Neural cell (in vitro differentiated cells): ENCODE measurements around the gene ZSWIM6. TPM values are rescaled to one million over a fixed set of nuclear protein-coding genes. Genes with fewer than 3 reads are reported as not detected.

ENCODE experiments used
- H2AFZ ChIP-seq: fragments of 200-600, 300-800 bp; sonication (generic), shearing (Covaris generic); 2 replicates; pipeline ENCODE4 v1.6.0; 2014; ENCODE audit warnings: low read depth, mild to moderate bottlenecking, antibody characterized with exemption, low read length, moderate library complexity
- H3F3A ChIP-seq: fragments of 200-600 bp; shearing (Covaris generic); 2 replicates; pipeline ENCODE4 v1.6.1; 2016; ENCODE audit warnings: mild to moderate bottlenecking, moderate library complexity, mixed read lengths, antibody characterized with exemption, low read length; ENCODE audit not compliant: insufficient read depth, poor library complexity, severe bottlenecking
- H3K27ac ChIP-seq: fragments of 200-600, 300-800 bp; sonication (generic), shearing (Covaris generic); 2 replicates; pipeline ENCODE4 v1.5.1; 2014; ENCODE audit warnings: mild to moderate bottlenecking, low read length, moderate library complexity
- H3K27me3 ChIP-seq: fragments of 300-800, 200-600 bp; sonication (generic), shearing (Covaris generic); 2 replicates; pipeline ENCODE4 v1.6.0; 2014; ENCODE audit warnings: mild to moderate bottlenecking, low read depth, low read length, moderate library complexity; ENCODE audit not compliant: insufficient read depth
- H3K36me3 ChIP-seq: fragments of 300-800, 200-600 bp; sonication (generic), shearing (Covaris generic); 2 replicates; pipeline ENCODE4 v1.5.1; 2014; ENCODE audit warnings: mild to moderate bottlenecking, antibody characterized with exemption, low read length, moderate library complexity; ENCODE audit not compliant: insufficient read depth
- H3K4me2 ChIP-seq: fragments of 300-800, 200-600 bp; sonication (generic), shearing (Covaris generic); 2 replicates; pipeline ENCODE4 v1.6.0; 2014; ENCODE audit warnings: mild to moderate bottlenecking, low read length
- H3K4me3 ChIP-seq: fragments of 300-800, 200-600 bp; sonication (generic), shearing (Covaris generic); 2 replicates; pipeline ENCODE4 v1.5.1; 2014; ENCODE audit warnings: mild to moderate bottlenecking, low read length, moderate library complexity
- H3K79me2 ChIP-seq: fragments of 200-600 bp; shearing (Covaris generic); replicated peaks from 2 replicates; pipeline ENCODE4 v1.6.0; 2014; ENCODE audit warnings: mild to moderate bottlenecking, low read length, moderate library complexity; ENCODE audit not compliant: insufficient read depth
- H3K9ac ChIP-seq: fragments of 300-800, 200-600 bp; sonication (generic), shearing (Covaris generic); 2 replicates; pipeline ENCODE4 v1.6.1; 2016; ENCODE audit warnings: mild to moderate bottlenecking, low read length, mixed read lengths
- H3K9me2 ChIP-seq: fragments of 200-600 bp; shearing (Covaris generic); 2 replicates; pipeline ENCODE4 v1.6.1; 2016; ENCODE audit warnings: mild to moderate bottlenecking, low read length, mixed read lengths; ENCODE audit not compliant: insufficient read depth
- H3K9me3 ChIP-seq: fragments of 200-600, 300-800 bp; sonication (generic), shearing (Covaris generic); 2 replicates; pipeline ENCODE4 v1.6.1; 2016; ENCODE audit warnings: mild to moderate bottlenecking, mixed run types, low read length, moderate library complexity, mixed read lengths
- H4K20me1 ChIP-seq: fragments of 200-600 bp; shearing (Covaris generic); 2 replicates; pipeline ENCODE4 v1.6.1; 2016; ENCODE audit warnings: mild to moderate bottlenecking, mixed run types; ENCODE audit not compliant: insufficient read depth
- EP300 ChIP-seq: fragments of 450-650 bp; conservative IDR thresholded peaks from 2 replicates; pipeline ENCODE4 v1.6.1; 2014; ENCODE audit warnings: antibody characterized with exemption, mild to moderate bottlenecking, moderate library complexity; ENCODE audit not compliant: poor library complexity, severe bottlenecking
- EZH2 ChIP-seq: fragments of 200-600, 300-800 bp; shearing (Covaris generic), sonication (generic); IDR thresholded peaks from 2 replicates; pipeline ENCODE4 v1.6.1; 2014; ENCODE audit warnings: antibody characterized with exemption, low read length, borderline replicate concordance, mild to moderate bottlenecking; ENCODE audit not compliant: insufficient read depth, poor library complexity, severe bottlenecking
- MXI1 ChIP-seq: fragments of 450-650 bp; conservative IDR thresholded peaks from 2 replicates; pipeline ENCODE4 v1.6.1; 2014; ENCODE audit warnings: antibody characterized with exemption, mild to moderate bottlenecking; ENCODE audit not compliant: poor library complexity, severe bottlenecking
- POLR2AphosphoS5 ChIP-seq: IDR thresholded peaks from 2 replicates; pipeline ENCODE4 v1.6.1; 2012
- RAD21 ChIP-seq: fragments of 450-650 bp; conservative IDR thresholded peaks from 2 replicates; pipeline ENCODE4 v1.6.1; 2014; ENCODE audit warnings: antibody characterized with exemption, mild to moderate bottlenecking, moderate library complexity
- SMC3 ChIP-seq: fragments of 450-650 bp; conservative IDR thresholded peaks from 2 replicates; pipeline ENCODE4 v1.6.1; 2014; ENCODE audit warnings: antibody characterized with exemption, mild to moderate bottlenecking, moderate library complexity; ENCODE audit not compliant: poor library complexity
- TAF1 ChIP-seq: IDR thresholded peaks from 2 replicates; pipeline ENCODE4 v1.6.1; 2012; ENCODE audit warnings: low read depth
- polyA plus RNA-seq: library from polyadenylated mRNA; depleted of rRNA; stranded (reverse); fragments of >200 nt; gene quantifications from 2 replicates; pipeline ENCODE4 v1.2.3, GENCODE V29; 2014
- TF ChIP-seq, protein P1 (sequence below): fragments of 450-650 bp; IDR thresholded peaks from 2 replicates; pipeline ENCODE4 v1.5.1; 2014; ENCODE audit warnings: antibody characterized with exemption, mild to moderate bottlenecking, moderate library complexity; ENCODE audit not compliant: poor library complexity, severe bottlenecking
- TF ChIP-seq, protein P2 (sequence below): IDR thresholded peaks from 2 replicates; pipeline ENCODE4 v1.6.1; 2012; ENCODE audit warnings: borderline replicate concordance

Gene ZSWIM6
- polyA plus RNA-seq, 1 donor from 2014 or later = 43.6 TPM

DNA sequence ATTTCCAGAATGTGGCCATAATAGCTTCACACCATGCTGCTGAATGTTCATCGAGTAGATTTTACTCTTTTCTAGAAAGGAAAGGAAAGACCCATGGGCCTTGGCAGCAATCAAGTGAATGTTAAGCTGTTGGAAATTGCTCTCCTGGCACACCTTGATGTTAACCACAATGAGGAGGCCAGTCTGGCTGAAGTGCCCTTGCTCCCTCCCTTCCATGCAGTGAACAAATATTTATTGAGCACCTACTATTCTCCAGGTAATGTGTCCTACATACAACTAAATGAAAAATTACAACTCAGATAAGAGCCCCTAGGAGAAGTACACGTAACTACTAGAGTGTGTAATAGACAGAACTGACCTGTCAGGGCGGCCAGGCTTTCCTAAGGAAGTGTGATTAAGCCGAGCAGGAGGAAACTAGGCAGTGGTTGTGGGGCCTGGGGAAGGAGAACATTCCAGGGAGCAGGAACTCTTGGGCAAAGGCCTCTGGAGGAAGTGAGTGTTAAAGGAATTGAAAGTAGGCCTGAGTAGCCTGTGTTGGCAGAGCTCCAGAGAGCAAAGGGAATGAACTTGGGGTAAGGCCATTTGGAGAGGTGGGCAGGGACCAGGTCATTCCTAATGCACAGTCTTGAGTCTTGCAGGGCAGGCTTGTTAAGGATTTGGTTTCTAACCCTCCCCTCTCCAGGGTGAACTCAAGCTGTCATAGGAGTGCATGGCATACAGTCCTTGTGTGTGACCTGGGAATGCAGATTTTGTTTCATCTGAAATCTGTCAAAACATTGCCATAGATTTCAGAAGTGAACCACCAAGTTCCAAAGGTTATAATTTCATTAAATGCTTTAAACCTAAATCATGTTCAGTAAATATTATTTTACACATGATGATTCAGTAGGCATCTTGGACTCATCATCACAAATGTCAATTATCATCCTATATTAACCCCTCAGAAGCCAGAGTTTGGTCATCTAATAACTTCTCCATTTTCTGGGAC lies 9.0 kb upstream of the ZSWIM6 start:
- H2AFZ ChIP-seq = no peak overlapping the region
- no peak overlapping the region for H3K27ac ChIP-seq
- H3K4me3 ChIP-seq = no peak overlapping the region
- H3K36me3 ChIP-seq = no peaks in the 10 kb centered on the region
- TF ChIP-seq EZH2 (no peak), TAF1 (no peak), POLR2AphosphoS5 (no peak), RAD21 (no peak), EP300 (no peak), SMC3 (no peak), MXI1 (no peak)
- TF ChIP-seq, protein P1, sequence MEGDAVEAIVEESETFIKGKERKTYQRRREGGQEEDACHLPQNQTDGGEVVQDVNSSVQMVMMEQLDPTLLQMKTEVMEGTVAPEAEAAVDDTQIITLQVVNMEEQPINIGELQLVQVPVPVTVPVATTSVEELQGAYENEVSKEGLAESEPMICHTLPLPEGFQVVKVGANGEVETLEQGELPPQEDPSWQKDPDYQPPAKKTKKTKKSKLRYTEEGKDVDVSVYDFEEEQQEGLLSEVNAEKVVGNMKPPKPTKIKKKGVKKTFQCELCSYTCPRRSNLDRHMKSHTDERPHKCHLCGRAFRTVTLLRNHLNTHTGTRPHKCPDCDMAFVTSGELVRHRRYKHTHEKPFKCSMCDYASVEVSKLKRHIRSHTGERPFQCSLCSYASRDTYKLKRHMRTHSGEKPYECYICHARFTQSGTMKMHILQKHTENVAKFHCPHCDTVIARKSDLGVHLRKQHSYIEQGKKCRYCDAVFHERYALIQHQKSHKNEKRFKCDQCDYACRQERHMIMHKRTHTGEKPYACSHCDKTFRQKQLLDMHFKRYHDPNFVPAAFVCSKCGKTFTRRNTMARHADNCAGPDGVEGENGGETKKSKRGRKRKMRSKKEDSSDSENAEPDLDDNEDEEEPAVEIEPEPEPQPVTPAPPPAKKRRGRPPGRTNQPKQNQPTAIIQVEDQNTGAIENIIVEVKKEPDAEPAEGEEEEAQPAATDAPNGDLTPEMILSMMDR = no peak
- TF ChIP-seq, protein P2, sequence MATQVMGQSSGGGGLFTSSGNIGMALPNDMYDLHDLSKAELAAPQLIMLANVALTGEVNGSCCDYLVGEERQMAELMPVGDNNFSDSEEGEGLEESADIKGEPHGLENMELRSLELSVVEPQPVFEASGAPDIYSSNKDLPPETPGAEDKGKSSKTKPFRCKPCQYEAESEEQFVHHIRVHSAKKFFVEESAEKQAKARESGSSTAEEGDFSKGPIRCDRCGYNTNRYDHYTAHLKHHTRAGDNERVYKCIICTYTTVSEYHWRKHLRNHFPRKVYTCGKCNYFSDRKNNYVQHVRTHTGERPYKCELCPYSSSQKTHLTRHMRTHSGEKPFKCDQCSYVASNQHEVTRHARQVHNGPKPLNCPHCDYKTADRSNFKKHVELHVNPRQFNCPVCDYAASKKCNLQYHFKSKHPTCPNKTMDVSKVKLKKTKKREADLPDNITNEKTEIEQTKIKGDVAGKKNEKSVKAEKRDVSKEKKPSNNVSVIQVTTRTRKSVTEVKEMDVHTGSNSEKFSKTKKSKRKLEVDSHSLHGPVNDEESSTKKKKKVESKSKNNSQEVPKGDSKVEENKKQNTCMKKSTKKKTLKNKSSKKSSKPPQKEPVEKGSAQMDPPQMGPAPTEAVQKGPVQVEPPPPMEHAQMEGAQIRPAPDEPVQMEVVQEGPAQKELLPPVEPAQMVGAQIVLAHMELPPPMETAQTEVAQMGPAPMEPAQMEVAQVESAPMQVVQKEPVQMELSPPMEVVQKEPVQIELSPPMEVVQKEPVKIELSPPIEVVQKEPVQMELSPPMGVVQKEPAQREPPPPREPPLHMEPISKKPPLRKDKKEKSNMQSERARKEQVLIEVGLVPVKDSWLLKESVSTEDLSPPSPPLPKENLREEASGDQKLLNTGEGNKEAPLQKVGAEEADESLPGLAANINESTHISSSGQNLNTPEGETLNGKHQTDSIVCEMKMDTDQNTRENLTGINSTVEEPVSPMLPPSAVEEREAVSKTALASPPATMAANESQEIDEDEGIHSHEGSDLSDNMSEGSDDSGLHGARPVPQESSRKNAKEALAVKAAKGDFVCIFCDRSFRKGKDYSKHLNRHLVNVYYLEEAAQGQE = no peak
- no peaks in the 10 kb centered on the region for H3F3A ChIP-seq
- H3K27me3 ChIP-seq = no peaks in the 10 kb centered on the region
- no peak overlapping the region for H3K4me2 ChIP-seq
- no peaks in the 10 kb centered on the region for H3K9me2 ChIP-seq
- H3K9me3 ChIP-seq = no peaks in the 10 kb centered on the region
- no peaks in the 10 kb centered on the region for H3K79me2 ChIP-seq
- no peak overlapping the region for H3K9ac ChIP-seq
- no peaks in the 10 kb centered on the region for H4K20me1 ChIP-seq

DNA sequence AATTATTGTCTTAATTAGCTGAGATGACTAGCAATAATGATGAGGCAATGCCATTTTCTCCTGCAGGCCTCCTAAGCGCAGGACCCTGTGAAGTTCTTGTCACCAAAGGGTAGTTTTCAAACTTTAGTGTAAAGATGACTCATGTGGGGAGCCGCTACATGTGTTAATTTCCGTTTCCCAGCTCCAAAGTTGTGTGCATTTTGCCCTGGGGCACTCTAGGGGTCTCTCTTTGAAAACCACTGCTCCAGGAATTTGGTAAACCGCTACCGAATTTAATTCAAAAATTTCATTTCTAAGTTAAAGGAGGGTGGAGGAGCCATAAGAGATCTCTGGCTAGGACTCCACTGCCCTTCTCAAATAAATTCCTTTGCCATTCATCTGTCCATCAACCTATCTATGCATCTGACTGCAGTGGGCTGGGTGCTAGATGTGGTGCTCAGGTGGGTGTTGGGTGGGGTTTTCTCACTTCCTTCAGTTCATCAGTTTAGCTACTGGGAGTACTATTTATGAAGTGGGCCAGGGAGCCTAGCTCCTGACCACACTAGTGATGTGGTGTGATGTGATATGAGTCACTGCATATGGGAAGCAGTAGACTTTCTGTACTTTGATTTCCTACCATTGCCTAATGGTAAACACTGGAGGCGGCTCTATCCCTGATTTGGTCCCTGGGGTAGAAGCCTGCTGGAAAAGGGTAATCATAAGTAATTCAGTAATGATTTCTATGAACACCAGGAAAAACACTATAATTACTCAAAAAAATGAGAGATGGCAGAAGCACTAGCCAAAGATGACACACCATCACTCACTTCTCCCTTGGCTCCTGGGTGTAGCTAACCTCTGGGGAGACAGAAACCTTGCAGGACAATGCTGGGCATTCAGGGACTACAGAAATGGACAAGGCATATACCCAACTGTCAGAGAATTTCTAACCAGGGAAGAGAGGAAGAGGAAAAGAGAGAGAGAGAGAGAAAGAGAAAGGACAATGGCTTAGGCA lies 4.0 kb upstream of the ZSWIM6 start:
- no peak overlapping the region for H3K9ac ChIP-seq
- H3K27ac ChIP-seq = no peak overlapping the region
- no peak overlapping the region for H3K4me3 ChIP-seq
- peaks cover 15% of the 10 kb centered on the region for H3K79me2 ChIP-seq
- TF ChIP-seq, protein P2 = no peak
- TF ChIP-seq POLR2AphosphoS5 = no peak
- TF ChIP-seq EP300 = no peak
- TF ChIP-seq SMC3 = no peak
- TF ChIP-seq, protein P1 = no peak
- TF ChIP-seq MXI1 = no peak
- TF ChIP-seq TAF1 = no peak
- no peak for TF ChIP-seq RAD21
- TF ChIP-seq EZH2 = no peak
- H3K27me3 ChIP-seq = no peaks in the 10 kb centered on the region
- no peak overlapping the region for H2AFZ ChIP-seq
- H3K9me2 ChIP-seq = no peaks in the 10 kb centered on the region
- no peaks in the 10 kb centered on the region for H3K9me3 ChIP-seq
- H4K20me1 ChIP-seq = no peaks in the 10 kb centered on the region
- H3K4me2 ChIP-seq = no peak overlapping the region
- peaks cover 5% of the 10 kb centered on the region for H3F3A ChIP-seq
- no peaks in the 10 kb centered on the region for H3K36me3 ChIP-seq
